Raji (cell line): ENCODE measurements around the gene TMEM150B.

Experiments
- POLR2A ChIP-seq: IDR thresholded peaks from 2 replicates; pipeline ENCODE4 v1.6.1; 2011; ENCODE audit warnings: low read depth, low read length, control low read depth; ENCODE audit not compliant: insufficient read depth

TMEM150B gene

DNA sequence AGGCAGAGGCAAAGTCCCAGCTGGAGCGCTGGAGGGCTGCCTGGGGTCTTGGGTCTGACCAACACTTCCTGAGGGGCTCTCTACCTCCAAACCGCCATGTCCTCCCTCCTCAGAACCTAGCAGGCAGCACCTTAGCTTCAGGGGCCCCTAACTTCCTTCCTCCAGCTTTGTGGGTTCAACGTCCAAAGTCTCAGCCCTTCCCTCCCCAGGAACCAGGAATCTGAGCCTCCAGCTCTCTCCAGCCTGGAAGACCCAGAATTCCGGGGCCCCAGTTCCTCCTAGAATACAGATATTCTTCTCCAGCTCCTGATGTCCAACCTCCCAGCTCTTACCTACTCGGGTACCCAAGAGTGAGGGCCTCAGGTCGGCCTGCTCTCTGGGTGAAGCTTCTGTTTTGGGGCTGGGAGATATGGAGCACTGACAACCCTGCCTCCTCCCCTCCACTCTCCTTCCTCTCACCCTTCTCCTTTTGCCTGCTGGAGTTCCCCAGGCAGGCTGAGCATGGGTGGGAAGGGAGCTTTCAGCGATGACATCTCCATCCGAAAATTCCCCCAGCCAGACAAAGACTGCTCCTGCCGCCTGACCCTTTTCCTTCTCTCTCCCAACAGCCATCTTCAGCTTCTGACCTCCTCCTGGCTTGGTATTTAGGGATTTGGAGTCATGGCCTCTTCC lies 3.5 kb downstream of the TMEM150B start:
- no peak for TF ChIP-seq POLR2A

DNA sequence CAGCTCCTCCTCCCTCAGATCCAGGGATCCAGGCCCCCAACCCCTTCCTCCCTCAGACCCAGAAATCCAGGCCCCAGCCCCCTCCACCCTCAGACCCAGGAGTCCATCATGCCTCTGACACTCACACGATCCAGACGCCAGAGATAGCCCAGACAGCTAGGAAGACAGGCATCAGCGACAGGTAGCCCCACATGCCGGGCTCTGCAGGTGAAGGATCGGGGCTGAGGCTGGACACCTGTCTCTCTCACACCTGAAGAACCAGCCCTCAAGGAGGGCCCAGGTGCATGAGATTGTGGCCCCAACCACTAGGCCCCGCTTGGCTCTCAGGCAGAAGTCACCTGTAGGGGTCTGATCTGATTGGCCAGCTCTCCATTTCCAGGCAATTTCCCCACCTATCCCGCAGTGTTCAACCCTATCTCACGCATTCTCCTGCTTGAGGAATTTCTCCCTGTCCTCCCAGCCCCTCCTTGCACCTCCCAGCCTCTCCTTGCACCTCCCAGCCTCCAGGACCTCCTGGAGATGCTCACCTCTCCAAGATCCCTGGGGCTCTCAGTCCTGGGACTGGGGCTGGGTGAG lies 4.2 kb downstream of the TMEM150B start:
- no peak for TF ChIP-seq POLR2A

GRCh38 chr19:55319785-55320184 lies 5.4 kb downstream of the TMEM150B start:
- TF ChIP-seq POLR2A, result no peak

DNA sequence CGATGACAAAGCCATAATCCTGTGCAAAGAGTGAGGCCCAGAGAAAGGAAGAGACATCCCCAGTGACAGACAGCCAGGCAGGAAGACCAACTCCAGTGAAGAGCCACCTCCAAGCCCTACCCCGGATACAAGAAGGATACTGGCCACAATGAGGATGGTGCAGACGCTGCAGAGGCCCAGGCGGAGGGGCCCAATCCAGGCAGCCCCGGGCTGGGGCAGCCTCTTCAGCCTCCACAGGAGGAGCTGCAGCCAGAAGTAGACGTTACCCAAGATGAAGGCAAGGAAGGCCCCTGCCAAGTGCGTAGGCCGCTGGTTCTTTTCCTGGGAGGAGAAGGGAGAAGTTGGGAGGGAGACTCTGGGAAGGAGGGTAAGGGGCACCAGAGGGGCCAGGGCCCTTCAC lies 8.5 kb downstream of the TMEM150B start:
- TF ChIP-seq POLR2A, result no peak

DNA sequence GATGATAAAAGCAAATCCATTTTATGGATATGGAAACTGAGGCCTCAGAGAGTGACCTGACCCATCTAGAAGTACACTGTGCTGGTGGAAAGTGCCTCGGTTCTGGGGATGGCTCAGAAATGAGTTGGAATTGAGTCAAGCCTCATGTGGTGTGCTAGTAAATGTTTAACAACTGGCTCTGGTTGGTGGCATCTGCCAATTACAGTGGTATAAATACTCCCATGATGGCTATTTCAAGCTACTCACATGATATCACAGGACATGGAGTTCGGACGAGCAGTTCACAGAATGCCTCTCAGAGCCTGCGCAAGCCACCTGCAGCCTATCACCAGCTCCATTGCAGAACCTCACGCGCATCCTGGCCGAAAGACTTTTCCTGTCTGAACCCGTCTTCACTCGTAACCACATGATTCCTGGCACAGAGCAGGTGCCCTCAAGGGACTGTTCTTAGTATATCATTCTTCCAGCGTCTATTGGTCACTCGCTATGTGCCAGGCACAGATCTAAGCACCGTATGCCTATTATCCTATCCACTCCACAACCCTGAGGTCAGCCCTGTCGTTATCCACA lies 9.1 kb downstream of the TMEM150B start:
- TF ChIP-seq POLR2A, result no peak

DNA sequence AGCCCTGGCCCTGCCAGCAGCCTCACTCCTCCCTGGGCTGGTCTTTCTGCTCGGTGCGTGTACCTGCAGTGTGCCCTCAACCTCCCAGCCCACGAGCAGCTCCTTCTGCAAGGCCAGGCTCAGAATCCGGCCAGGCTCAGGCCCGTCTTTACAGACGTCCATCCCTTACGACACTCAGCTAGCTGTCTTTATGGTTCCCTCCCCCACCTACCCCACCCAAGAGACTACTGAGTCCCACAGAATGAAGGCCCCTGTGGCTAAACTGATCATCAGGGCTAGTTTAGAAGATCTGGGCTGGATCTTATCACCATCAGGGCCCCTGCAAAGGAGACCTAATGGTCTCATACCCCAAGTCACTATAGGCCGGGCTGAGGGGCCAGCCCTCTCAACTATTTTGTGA lies 10.7 kb downstream of the TMEM150B start:
- TF ChIP-seq POLR2A, result no peak

- no peak for TF ChIP-seq POLR2A
These were observed 12.3 kb downstream of the TMEM150B start for GRCh38 chr19:55312621-55313512.

DNA sequence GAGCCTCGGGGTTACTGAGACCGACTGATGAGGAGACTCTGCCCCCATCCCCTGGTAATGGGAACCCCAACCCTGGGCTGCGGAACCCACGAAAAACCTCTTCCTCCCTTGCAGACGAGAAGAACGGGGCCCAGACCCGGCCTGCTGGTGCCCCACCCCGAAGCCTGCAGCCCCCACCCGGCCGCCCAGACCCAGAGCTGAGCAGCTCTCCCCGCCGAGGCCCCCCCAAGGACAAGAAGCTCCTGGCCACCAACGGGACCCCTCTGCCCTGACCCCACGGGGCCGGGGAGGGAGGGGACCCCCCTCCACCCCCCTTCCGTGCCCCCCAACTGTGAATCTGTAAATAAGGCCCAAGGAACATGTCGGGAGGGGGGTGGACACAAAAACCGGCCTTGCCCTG lies 13.3 kb downstream of the TMEM150B start:
- TF ChIP-seq POLR2A, result no peak

- no peak for TF ChIP-seq POLR2A
These were observed 13.7 kb downstream of the TMEM150B start for GRCh38 chr19:55311397-55311796.

- TF ChIP-seq POLR2A, result no peak
These were observed 14.6 kb downstream of the TMEM150B start for GRCh38 chr19:55310498-55310897.

DNA sequence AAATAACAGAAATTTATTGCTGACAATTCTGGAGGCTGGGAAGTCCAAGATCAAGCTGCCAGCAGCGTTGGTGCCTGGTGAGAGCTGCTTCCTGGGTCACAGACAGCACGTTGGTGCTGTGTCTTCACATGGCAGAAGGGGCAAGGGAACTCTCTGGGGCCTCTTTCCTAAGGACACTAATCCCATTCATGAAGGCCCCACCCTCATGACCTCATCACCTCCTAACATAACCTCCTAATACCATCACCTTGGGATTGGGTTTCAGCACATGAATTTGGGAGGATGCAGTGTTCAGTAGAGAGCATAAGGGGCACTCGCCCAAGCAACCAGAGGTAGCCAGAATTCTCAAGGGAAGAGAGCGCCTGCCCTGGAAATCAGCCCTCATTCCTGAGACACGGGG lies 15.7 kb downstream of the TMEM150B start:
- TF ChIP-seq POLR2A, result no peak

DNA sequence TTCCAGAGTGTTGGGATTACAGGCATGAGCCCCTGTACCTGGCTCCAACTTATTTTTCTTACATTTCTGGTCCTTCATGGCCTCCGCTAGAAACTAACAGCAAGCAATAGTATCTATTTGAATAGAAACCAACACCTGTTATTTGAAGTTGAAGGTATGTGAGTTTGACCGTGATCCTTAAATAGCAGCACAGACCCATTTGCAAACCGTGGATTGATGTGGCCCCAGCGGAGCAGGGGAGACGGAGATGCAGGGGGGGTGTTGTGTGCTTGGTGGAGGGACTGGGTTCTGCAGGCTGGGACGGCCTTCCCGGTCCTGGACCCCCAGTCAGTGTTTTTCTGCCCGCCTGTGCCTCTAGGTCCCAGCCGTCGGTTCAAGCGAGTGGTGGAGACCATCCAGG lies 16.9 kb downstream of the TMEM150B start:
- no peak for TF ChIP-seq POLR2A

- TF ChIP-seq POLR2A, result no peak
These were observed 18.4 kb downstream of the TMEM150B start for GRCh38 chr19:55306712-55307111.

DNA sequence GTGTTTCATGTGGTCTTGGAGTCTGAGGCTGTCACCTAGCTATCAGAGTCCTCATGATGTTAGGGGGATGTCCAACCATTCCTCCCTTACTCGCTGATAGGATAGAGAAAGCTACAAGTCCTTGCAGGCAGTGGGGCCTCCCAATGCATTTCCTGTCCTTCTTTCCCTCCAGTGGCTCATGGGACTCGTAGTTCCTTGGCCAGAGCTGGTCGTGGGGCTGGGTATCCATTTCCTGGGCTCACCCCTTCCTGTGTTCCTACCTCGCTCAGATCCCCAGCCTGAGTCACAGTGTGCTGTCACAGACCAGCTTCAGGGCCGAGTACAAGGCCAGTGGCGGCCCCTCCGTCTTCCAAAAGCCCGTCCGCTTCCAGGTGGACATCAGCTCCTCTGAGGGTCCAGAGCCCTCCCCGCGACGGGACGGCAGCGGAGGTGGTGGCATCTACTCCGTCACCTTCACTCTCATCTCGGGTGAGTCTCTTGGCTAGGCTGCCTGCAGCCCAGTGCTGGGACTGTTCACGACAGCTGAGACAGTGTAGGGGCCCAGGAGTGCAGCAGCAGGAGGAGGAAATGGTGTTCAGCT lies 19.1 kb downstream of the TMEM150B start:
- TF ChIP-seq POLR2A, result no peak

DNA sequence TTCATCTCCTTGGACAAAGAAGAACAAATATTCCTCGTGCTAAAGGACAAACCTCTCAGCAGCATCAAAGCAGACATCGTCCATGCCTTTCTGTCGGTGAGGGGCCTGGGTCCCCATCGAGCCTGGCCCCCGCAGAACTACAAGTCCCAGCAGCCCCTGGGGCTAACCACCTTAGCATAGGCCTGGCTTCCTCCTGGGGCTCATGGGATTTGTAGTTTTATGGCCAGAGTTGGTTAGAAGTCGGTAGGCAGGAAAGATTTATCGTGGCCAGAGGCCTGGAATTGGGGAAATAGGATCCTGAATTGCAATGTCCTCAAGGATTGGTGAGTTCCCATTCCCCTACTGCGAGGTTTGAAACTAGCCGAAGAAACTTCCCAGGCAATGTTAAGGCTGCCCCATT lies 19.6 kb downstream of the TMEM150B start:
- no peak for TF ChIP-seq POLR2A
